ENCODE data around the gene ST3GAL2. TPM values are rescaled to one million over a fixed set of nuclear protein-coding genes. Genes with fewer than 3 reads are reported as not detected.
"Not testable (repeated sequence)": the region's sequence is repeated elsewhere in the genome, so short reads cannot be mapped to it uniquely, and the experiment has no call there.

Gene ST3GAL2
- total RNA-seq, 4 donors from 2014 or later = 9.6 to 31.7 (median 17.8) TPM

DNA sequence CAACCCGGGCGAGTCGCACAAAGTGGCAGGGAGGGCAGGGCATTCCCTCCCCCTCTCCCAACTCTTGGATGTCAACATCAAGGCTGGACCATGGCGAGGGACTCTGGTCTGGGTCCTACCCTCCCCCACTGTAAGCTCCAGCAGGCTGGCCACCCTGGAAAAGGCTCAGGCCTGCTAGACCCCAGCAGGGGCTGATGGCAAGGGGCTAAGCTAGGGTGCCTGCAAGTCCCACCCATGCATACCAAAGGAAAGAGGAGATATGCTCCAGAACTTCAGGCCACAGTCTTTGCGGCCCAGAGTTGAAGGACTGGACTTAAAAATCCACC, 19.9 kb downstream of the ST3GAL2 start:
- TF ChIP-seq, protein P1, sequence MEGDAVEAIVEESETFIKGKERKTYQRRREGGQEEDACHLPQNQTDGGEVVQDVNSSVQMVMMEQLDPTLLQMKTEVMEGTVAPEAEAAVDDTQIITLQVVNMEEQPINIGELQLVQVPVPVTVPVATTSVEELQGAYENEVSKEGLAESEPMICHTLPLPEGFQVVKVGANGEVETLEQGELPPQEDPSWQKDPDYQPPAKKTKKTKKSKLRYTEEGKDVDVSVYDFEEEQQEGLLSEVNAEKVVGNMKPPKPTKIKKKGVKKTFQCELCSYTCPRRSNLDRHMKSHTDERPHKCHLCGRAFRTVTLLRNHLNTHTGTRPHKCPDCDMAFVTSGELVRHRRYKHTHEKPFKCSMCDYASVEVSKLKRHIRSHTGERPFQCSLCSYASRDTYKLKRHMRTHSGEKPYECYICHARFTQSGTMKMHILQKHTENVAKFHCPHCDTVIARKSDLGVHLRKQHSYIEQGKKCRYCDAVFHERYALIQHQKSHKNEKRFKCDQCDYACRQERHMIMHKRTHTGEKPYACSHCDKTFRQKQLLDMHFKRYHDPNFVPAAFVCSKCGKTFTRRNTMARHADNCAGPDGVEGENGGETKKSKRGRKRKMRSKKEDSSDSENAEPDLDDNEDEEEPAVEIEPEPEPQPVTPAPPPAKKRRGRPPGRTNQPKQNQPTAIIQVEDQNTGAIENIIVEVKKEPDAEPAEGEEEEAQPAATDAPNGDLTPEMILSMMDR (IDR thresholded peaks at IDR 0.05) = no peak
- no peak for DNase-seq (ENCODE audit: low spot score)
- ATAC-seq (ENCODE audit: low FRiP score) = no peak

DNA sequence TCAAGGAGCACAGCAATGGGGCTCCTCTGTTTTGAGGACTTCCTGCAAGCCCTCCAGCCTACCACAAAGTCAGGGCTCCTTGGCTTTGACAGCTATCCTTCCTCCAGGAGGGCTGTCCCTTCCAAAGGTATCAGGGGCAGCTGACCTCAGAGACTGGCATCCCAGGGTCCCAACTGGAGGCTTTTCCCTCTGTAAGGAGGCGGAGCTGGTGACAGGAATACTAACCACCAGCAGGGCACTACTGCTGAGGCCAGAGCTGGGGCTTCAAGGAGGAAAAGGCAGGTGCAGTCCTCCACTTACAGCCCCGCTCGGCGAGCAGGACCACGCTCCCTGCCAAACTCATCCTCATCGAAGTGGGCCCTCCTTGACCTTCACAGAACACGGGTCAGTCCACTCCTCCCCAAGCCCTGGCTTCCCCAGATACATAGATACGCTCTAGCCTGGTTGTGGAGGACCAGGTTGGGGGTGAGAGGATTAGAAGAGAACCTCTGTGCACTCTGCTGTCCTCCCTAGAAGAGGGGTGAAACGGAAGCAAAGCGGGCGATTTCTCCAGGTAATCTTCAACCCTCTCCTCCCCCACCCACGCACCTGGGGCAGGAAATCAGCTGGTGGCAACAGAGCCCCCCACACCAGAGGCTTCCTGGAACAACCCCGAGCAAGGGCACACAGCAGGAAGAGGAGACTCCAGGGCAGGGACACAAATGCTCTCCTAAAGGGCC, 20.5 kb downstream of the ST3GAL2 start:
- DNase-seq (ENCODE audit: low spot score) = no peak
- ATAC-seq (ENCODE audit: low FRiP score) = no peak
- TF ChIP-seq, protein P1 (IDR thresholded peaks at IDR 0.05) = no peak

DNA sequence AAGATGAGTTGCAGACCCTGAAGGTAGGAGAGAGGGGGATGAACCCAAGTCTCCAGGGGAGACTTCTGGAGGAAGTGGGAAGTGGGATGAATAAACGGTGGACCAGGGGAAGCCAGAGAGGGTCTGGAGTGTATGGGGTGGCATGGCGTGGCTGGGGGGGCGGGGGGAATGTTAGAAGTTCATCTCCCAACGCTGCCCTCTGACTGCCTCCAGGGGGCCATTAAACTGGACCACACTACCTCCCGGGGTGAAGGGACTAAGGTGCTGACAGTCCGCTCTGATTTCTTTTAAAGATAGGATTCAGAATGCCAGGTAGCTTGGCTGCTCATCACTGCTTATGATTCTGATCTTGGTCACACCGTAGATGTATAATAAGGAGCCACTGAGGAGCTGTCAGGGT, 21.2 kb downstream of the ST3GAL2 start:
- no peak for ATAC-seq (ENCODE audit: low FRiP score)

DNA sequence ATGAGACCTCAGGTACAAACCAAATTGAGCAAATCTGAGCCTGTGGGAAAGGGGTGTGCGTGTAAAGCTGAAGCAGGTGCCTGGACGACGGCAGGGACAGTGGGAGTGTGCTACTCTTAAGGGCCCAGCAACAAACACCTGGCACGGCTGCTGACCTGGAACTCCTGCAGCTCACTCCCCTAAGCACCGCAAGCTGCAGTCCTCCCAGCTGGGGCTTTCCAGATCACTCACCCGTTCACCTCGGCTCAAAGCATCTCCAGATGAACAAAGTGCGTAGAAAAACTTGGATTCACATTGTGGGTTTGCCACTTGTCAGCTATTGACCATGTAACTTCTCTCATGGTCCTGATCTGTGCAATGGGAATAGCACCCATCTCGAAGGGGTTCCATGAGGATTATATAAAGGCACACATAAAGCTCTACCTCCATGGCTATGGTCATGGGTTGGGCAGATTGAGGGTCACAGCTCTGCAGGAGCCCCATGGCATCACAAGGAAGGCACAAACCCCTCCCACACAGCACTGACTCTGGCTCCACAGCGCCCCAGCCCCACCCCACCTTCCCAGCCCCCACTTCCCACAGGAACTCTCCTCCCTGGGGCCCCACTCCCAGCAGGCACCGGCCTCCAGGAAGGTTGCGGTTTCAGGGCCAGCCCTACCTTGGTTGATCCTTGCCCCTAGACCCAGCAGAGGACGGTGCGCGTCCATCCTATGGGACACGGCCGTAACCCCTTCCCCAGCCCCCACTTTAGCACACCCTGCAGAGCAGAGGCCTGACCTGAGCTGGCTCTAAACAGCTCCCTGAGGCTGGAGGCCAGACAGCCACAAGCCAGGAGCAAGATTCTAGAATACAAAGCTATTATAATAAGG, 21.9 kb downstream of the ST3GAL2 start:
- DNase-seq (ENCODE audit: low spot score) (no peak), ATAC-seq (ENCODE audit: low FRiP score) (no peak)
- TF ChIP-seq, protein P1 (IDR thresholded peaks at IDR 0.05) = no peak

More for the DNA sequence above, 21.2 kb downstream of the ST3GAL2 start:
- no peak for DNase-seq (ENCODE audit: low spot score)
- TF ChIP-seq, protein P1 (IDR thresholded peaks at IDR 0.05) = no peak

DNA sequence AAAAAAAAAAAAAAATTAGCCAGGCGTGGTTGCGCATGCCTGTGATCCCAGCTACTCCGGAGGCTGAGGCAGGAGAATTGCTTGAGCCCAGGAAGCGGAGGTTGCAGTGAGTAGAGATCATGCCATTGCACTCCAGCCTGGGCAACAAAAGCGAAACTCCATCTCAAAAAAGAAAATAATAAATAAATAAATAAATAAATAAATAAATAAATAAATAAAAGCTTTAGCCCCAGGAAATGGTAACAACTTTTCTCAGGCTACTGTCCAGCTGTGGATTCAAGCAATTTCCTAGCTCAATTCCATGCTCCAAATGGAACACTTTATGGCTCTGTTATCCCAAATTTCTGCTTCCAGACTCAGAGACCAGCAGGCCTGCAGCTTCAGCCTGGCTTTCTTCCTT, 25.3 kb downstream of the ST3GAL2 start:
- not testable (repeated sequence) for DNase-seq (ENCODE audit: low spot score); ATAC-seq (ENCODE audit: low FRiP score)

DNA sequence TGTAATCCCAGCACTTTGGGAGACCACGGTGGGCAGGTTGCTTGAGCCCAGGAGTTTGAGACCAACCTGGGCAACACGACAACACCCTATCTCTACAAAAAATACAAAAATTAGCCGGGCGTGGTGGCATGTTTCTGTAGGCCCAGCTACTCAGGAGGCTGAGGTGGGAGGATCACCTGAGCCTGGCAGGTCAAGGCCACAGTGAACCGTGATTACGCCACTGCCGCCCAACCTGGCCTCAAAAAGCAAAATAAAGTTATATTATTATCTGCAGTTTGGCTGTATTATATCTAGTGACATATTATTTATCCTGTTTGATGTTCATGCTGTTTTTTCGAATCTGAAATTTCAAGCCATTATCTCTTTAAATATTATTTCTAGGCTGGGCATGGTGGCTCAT, 26.5 kb downstream of the ST3GAL2 start:
- ATAC-seq (ENCODE audit: low FRiP score) = no peak

DNA sequence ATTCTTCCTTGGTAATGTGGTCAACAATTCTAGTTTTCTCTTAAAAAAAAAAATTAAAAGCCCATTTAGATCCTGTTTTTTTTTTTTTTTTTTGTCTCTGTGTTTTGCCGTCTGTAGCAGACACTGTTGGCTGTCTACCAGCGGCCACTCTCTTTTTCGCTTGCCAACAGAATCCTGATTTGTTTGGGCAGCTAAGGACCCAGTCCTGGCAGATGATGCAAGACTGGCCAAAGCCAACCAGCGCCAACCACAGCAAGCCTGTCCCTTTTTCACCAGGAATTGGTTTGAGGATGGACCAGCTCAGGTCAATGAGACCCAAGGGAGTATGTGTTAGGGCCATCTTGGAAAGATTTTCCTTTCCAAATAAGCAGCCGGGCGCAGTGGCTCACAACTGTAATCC, 28.2 kb downstream of the ST3GAL2 start:
- DNase-seq (ENCODE audit: low spot score) = no peak
- TF ChIP-seq, protein P1 (IDR thresholded peaks at IDR 0.05) = no peak
- no peak for ATAC-seq (ENCODE audit: low FRiP score)

More for the DNA sequence above, 26.5 kb downstream of the ST3GAL2 start:
- TF ChIP-seq, protein P1 (IDR thresholded peaks at IDR 0.05) = no peak
- DNase-seq (ENCODE audit: low spot score) = no peak
